BLaER1 treated with 17β-estradiol and CSF1 and Interleukin-3, amounts not matched to agents 10 nM and 100 nM (cell line): ENCODE data around the gene ZER1.
A peak's percentile ranks its signal among the peaks of the same experiment; 100 is the strongest.
"Not testable (repeated sequence)": the region's sequence is repeated elsewhere in the genome, so short reads cannot be mapped to it uniquely, and the experiment has no call there.

Experiments used
- H3K27ac ChIP-seq, 11 experiments: shearing (Covaris generic); formaldehyde crosslinking; 2 replicates each; pipeline ENCODE4 v1.8.1; 2022
- H3K27me3 ChIP-seq, 11 experiments: shearing (Covaris generic); formaldehyde crosslinking; 2 replicates each; pipeline ENCODE4 v1.8.1; 2022
- H3K36me3 ChIP-seq, 11 experiments: shearing (Covaris generic); formaldehyde crosslinking; 2 replicates each; pipeline ENCODE4 v1.8.1; 2022
- H3K4me1 ChIP-seq, 10 experiments: shearing (Covaris generic); formaldehyde crosslinking; 2 replicates each; pipeline ENCODE4 v1.8.1; 2022
- H3K4me2 ChIP-seq, 11 experiments: shearing (Covaris generic); formaldehyde crosslinking; 2 replicates each; pipeline ENCODE4 v1.8.1; 2022
- H3K4me3 ChIP-seq, 10 experiments: shearing (Covaris generic); formaldehyde crosslinking; 2 replicates each; pipeline ENCODE4 v1.8.1; 2022
- H3K9ac ChIP-seq, 11 experiments: shearing (Covaris generic); formaldehyde crosslinking; 2 replicates each; pipeline ENCODE4 v1.8.1; 2022
- H3K9me3 ChIP-seq, 11 experiments: shearing (Covaris generic); formaldehyde crosslinking; replicated peaks in 1 of 11; 2 replicates each; pipeline ENCODE4 v1.8.1; 2022
- H4K20me1 ChIP-seq, 11 experiments: shearing (Covaris generic); formaldehyde crosslinking; 2 replicates each; pipeline ENCODE4 v1.8.1; 2022
- Cebpa-rat ChIP-seq, 11 experiments: shearing (Covaris generic); IDR thresholded peaks; 2 replicates each; pipeline ENCODE4 v1.8.1; 2022

ZER1 gene

DNA sequence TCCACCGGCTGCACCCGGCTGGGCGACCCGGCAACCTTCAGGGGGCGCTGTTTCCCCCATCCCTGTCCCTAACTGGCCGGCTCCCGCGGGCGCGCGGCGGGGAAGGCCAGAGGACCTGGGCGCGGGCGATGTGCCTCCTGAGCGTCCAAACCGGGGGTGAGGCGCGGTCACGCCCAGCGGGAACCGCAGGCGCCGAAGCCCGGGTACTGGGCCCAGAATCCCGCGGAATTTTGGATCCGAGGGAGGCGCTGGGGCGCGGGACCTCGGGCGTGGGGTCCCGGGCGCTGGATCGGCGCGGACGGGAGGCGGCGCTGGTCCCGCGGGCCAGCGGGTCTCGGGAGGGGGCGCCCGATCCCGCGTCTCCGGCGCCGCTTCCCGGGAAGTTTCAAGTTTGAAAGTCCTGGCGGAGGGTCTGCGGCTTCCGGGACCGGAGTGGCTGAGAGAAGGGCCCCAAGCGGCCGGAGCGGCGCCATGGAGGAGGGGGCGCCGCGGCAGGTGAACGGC, 69.2 kb downstream of the ZER1 start, which contains the start of gene PKN3:
PKN3 (plus strand) TSS at position 59 of the 504 bp plus-strand sequence; CDS start at position 472, 413 bp downstream.
- Histone ChIP-seq H3K9ac (peak within 1 kb of the TSS; percentile 74 to 88 (median 86)), H3K36me3 (peaks cover 0 to 26% (median 17%) of the 10 kb centered on the region in 11 experiments; a peak in 18 of 22 replicates), H3K27ac (peak within 1 kb of the TSS; percentile 40 to 84 (median 75); a peak in 21 of 22 replicates), H3K4me2 (peak within 1 kb of the TSS; percentile 82 to 99 (median 96)), H3K9me3 (no peaks in the 10 kb centered on the region), H3K4me1 (peaks cover 15 to 53% (median 44%) of the 10 kb centered on the region in 10 experiments), H4K20me1 (peaks cover 0 to 25% (median 6%) of the 10 kb centered on the region in 11 experiments; a peak in 15 of 22 replicates), H3K4me3 (peak within 1 kb of the TSS; percentile 75 to 92 (median 84)), H3K27me3 (no peaks in the 10 kb centered on the region)
- no peak for TF ChIP-seq Cebpa-rat (IDR thresholded peaks at IDR 0.05)

- Histone ChIP-seq H3K4me3 (no peak overlapping the region), H3K27me3 (no peaks in the 10 kb centered on the region), H3K9ac (peak overlapping the region in 2 of 11 experiments; percentile 86 to 88; a peak in 1 of 22 replicates), H3K9me3 (no peaks in the 10 kb centered on the region), H3K27ac (no peak overlapping the region), H3K4me2 (peak overlapping the region in 8 of 11 experiments; percentile 82 to 99 (median 97); a peak in 7 of 22 replicates), H3K36me3 (peaks cover 9 to 26% (median 17%) of the 10 kb centered on the region in 11 experiments), H3K4me1 (peaks cover 15 to 45% (median 40%) of the 10 kb centered on the region in 10 experiments), H4K20me1 (peaks cover 0 to 36% (median 18%) of the 10 kb centered on the region in 11 experiments; a peak in 16 of 22 replicates)
- no peak for TF ChIP-seq Cebpa-rat (IDR thresholded peaks at IDR 0.05)
Measured at GRCh38 chr9:128701227-128701854, 70.4 kb downstream of the ZER1 start.

- not testable (repeated sequence) for H3K9me3 ChIP-seq, H3K27me3 ChIP-seq, H3K27ac ChIP-seq, H3K4me2 ChIP-seq, H3K4me3 ChIP-seq, H3K9ac ChIP-seq
- H4K20me1 ChIP-seq = peaks cover 0 to 54% (median 31%) of the 10 kb centered on the region in 11 experiments; a peak in 20 of 22 replicates
- H3K4me1 ChIP-seq = peaks cover 14 to 24% (median 21%) of the 10 kb centered on the region in 10 experiments
- H3K36me3 ChIP-seq = peaks cover 25 to 38% (median 33%) of the 10 kb centered on the region in 11 experiments
Measured at GRCh38 chr9:128699096-128699795, 72.5 kb downstream of the ZER1 start.

DNA sequence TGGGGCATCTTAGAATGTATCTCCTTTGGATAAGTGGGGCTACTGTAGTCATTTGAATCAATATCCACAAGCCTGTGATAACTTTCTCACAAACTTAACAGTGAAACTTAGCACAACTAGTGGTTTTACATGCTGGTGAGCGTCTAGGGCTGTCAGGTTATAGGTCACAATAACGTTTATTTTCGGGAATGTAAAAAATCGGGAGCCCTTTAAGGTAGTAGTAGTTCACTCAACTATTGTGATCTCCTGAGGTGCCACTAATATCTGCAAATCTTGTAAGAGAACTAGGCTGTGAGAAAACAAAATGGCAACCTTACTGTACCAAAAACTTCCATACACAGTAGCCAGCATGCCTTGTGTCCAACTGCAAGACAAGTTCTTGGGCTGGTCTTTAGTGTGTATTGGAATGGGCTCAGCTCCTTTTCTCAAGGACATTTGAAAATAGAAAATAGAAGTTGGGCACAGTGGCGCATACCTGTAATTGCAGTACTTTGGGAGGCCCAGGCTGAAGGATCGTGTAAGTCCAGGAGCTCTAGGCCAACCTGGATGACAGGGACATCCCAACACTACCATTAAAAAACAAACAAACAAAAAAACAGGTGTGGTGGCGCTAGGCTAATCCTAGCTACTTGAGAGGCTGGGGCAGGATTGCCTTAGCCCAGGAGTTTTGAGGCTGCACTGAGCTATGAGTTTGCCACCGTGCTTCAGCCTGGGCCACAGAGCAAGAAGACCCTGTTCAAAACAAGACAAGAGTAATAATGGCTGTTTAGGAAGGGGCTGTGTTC, 74.6 kb downstream of the ZER1 start:
- TF ChIP-seq Cebpa-rat (IDR thresholded peaks at IDR 0.05) = no peak
- Histone ChIP-seq H3K27ac (no peak overlapping the region), H3K36me3 (peaks cover 46 to 59% (median 55%) of the 10 kb centered on the region in 11 experiments), H3K27me3 (no peaks in the 10 kb centered on the region), H3K4me1 (peaks cover 8 to 31% (median 16%) of the 10 kb centered on the region in 10 experiments; a peak in 19 of 20 replicates), H3K9me3 (no peaks in the 10 kb centered on the region), H3K4me2 (no peak overlapping the region), H4K20me1 (peaks cover 11 to 75% (median 53%) of the 10 kb centered on the region in 11 experiments; a peak in 21 of 22 replicates), H3K4me3 (no peak overlapping the region), H3K9ac (no peak overlapping the region)

DNA sequence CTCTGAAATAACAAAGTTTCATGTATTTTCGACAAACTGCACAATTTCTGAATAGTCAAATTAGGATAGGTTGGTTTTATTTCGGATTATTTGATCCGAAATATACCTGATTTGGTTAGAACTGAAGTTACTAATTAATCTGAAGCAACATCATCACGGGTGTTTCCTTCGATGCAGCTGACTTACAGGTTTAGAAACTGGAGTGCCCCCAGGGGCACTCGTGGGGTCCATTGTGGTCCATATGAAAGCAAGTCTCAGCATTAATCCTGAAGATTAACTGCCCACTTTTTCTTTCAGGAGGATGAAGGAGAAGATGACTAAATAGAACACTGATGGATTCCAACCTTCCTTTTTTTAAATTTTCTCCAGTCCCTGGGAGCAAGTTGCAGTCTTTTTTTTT, 77.4 kb downstream of the ZER1 start:
- Histone ChIP-seq H3K9me3 (no peaks in the 10 kb centered on the region; a peak in 1 of 22 replicates), H3K4me3 (no peak overlapping the region), H3K36me3 (peaks cover 56 to 81% (median 75%) of the 10 kb centered on the region in 11 experiments), H4K20me1 (peaks cover 33 to 80% (median 75%) of the 10 kb centered on the region in 11 experiments), H3K27me3 (no peaks in the 10 kb centered on the region), H3K27ac (no peak overlapping the region), H3K9ac (no peak overlapping the region), H3K4me1 (peaks cover 13 to 36% (median 19%) of the 10 kb centered on the region in 10 experiments; a peak in 19 of 20 replicates), H3K4me2 (no peak overlapping the region)
- TF ChIP-seq Cebpa-rat (IDR thresholded peaks at IDR 0.05) = no peak

DNA sequence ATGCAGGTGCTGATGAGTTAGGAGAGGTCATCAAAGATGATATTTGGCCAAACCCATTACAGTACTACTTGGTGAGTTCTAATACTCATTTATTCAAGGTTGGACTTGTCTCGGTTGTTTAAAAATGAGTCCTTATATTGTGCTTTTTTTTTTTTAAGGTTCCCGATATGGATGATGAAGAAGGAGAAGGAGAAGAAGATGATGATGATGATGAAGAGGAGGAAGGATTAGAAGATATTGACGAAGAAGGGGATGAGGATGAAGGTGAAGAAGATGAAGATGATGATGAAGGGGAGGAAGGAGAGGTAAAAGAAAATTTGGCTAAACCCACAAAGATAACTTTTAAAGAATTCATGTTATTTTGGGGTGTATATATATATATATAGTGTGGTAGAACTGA, 78.0 kb downstream of the ZER1 start:
- H3K27me3 ChIP-seq, H3K9me3 ChIP-seq, H3K27ac ChIP-seq, H3K9ac ChIP-seq, H3K4me3 ChIP-seq, H3K4me2 ChIP-seq: not testable (repeated sequence)
- peaks cover 33 to 80% (median 75%) of the 10 kb centered on the region in 11 experiments for H4K20me1 ChIP-seq
- peaks cover 56 to 81% (median 75%) of the 10 kb centered on the region in 11 experiments for H3K36me3 ChIP-seq
- H3K4me1 ChIP-seq = peaks cover 13 to 36% (median 19%) of the 10 kb centered on the region in 10 experiments; a peak in 19 of 20 replicates

DNA sequence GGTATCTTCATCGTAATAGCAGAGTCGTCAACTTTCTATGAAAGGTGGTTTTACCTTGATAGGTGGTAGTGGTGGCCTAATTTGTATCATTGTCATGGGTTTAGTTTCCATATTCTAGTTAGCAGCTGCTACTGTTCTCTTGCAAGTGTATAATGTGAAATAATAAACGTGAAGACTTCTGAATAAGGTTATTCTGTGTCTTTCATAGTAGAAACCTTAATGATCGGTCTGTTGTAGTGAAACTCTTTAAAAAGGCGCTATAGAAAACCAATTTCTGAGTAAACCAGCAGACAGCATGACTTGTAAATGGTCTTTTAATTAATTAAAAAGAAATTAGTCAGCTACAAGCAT, 81.1 kb downstream of the ZER1 start:
- Histone ChIP-seq H3K4me2 (peak overlapping the region; percentile 77 to 96 (median 84)), H3K27ac (peak overlapping the region; percentile 18 to 99 (median 97); a peak in 21 of 22 replicates), H3K27me3 (no peaks in the 10 kb centered on the region), H3K9me3 (no peaks in the 10 kb centered on the region; a peak in 1 of 22 replicates), H3K36me3 (peaks cover 40 to 56% (median 51%) of the 10 kb centered on the region in 11 experiments), H4K20me1 (peaks cover 33 to 55% (median 52%) of the 10 kb centered on the region in 11 experiments), H3K4me3 (peak overlapping the region; percentile 77 to 99 (median 92)), H3K9ac (peak overlapping the region; percentile 88 to 99 (median 97)), H3K4me1 (peaks cover 42 to 66% (median 49%) of the 10 kb centered on the region in 10 experiments)
- TF ChIP-seq Cebpa-rat (IDR thresholded peaks at IDR 0.05) = no peak
